NCI-H1105 treated with DMSO at 0.1 percent for 48 hours (cell line): ENCODE results near the gene OR56A3.

Source experiments
- DNase-seq: peaks from one replicate; lab custom pipeline; 2025; lab: John Stamatoyannopoulos, UW

OR56A3 gene

DNA sequence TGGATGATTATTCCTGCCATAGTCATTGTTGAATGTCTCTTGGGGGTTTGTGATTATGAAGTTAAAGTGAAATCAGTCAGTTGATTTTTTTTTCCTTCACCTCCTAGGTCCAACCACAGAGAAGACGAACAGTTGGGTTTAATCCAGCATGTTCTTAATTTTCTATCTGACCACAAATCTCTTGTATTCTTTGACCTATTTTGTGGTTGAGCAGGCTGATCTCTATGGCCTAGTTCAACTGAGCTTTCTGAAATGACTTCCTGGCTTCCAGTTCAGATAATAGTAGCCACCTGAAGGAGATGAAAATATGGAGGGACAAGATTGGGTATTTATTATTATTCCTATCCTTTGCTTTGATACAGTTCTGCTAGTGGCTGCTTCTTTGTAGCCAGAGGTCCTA, 31.5 kb downstream of the OR56A3 start:
- DNase-seq: no peak

DNA sequence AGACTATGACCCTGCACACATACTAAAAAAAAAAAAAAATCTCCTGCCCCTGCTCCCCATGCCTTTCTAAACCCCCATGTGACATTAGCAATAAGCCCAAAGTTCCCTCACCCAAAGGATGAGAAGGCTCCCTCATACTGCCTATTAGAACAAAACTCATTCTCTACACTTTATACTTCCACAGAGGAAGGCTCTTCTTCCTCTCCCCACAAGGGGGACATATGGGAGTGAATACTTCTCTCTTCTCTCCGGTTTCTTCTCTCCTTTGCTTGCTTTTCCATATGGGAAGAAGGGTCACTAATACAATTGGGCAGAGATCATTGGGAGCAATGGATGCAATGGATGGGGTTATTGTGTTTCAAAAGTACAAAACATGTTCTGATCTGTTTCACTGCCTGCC, 41.4 kb downstream of the OR56A3 start:
- DNase-seq: no peak

DNA sequence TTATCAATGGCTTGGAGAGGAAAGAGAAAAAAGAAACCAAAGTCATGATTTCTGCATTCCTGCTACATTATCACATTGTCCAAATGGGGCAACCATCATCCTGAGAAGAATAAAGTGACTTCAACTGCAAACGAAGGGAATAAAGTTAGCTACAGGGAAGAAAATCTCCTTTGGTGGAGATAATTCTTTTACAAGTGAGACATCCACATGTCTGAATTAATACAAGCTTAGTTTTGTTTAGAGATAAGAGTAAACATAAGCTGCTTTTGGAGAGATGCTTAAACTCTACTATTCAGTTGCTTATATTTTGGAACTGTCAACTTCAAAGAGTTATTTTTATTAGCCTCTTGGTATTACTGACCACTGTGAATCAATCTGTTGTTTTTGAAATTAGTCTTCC, 44.8 kb downstream of the OR56A3 start, which contains the start of gene OR52L1:
OR52L1 (minus strand) TSS at position 101 of the 400 bp plus-strand sequence; CDS start at position 46, 55 bp downstream.
- no peak for DNase-seq

DNA sequence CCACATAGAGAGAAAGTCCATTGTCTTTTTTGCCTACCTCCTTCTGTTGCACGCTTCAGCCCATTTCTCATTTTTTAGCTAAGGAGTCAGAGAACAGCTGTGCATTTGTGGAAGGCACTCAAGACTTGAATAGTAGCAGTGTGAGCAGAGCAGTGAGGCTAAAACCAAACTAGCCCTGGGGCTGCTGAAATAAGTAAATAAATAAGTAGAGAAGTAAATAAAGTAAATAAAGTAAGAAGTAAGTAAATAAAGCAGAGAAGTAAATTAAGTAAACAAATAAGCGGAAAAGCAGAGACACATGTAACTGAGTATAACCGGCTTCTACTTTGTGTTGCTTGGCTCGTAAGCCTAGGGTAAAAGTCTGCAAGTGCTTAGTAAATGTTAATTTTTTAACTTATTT, 47.2 kb downstream of the OR56A3 start:
- DNase-seq: no peak

- no peak for DNase-seq
These were observed 50.1 kb downstream of the OR56A3 start for GRCh38 chr11:5992150-5992549.

DNA sequence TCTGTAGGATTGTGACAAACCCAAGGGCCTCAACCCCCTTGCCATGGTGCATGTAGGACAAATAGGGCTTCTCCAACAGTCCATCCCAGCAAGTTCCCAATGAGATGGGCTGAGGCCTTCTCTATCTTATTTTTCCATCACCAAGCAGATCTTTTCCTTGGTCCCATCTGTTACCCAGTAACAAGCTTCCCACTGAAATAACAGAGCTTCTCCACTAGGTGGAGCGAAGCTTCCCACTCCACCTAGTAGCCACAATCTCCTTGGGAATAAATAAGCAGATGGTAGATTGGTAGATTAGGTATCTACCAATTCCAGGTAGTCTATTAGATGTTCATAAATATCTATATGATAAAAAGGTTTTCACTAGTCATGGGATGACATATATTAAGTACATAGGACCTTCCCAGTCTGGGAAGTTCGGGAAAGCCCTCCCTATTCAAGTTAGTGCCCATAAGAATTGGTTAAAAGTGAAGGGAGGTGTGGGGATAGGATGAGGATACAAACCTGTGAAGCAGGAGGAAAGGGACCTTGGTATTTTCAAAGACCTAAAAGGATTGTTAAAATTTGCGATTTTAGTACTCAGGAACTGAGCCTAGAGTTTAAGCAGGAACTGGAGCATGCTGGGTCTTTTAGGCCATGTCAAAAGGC, 50.7 kb downstream of the OR56A3 start:
- no peak for DNase-seq

- no peak for DNase-seq
These were observed 52.7 kb downstream of the OR56A3 start for GRCh38 chr11:5994791-5995190.
